C4-2B (cell line): Measurements from ENCODE around the gene SPATA24.
"Not testable (repeated sequence)": the region's sequence is repeated elsewhere in the genome, so short reads cannot be mapped to it uniquely, and the experiment has no call there.

Experiments
- H3K27ac ChIP-seq: fragments of 450-650 bp; 2 replicates; pipeline ENCODE4 v1.5.1; 2017
- ZFX ChIP-seq: fragments of 450-650 bp; IDR thresholded peaks from 2 replicates; pipeline ENCODE4 v1.6.1; 2017
- TF ChIP-seq, protein P1 (sequence below): fragments of 450-650 bp; conservative IDR thresholded peaks from 2 replicates; pipeline ENCODE4 v1.5.1; 2017; ENCODE audit warnings: mild to moderate bottlenecking

SPATA24 gene

DNA sequence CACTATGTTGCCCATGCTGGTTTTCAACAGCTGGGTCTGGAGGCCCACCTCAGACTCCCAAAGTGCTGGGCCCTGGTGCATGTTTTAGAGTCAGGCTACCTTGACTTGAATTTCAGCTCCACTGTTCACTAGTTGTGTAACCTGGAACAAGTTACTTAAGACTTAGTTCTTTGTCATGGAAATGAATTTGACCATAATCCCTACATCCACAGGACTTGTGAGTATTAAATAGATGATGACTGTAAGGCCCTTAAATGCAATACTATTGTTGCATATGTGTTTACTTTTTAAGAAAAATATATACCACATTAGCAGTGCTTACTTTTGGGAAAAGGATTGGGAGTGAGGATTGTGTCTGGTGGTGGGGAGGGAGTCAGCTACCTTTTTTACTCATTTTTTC, 45.8 kb downstream of the SPATA24 start:
- TF ChIP-seq, protein P1, sequence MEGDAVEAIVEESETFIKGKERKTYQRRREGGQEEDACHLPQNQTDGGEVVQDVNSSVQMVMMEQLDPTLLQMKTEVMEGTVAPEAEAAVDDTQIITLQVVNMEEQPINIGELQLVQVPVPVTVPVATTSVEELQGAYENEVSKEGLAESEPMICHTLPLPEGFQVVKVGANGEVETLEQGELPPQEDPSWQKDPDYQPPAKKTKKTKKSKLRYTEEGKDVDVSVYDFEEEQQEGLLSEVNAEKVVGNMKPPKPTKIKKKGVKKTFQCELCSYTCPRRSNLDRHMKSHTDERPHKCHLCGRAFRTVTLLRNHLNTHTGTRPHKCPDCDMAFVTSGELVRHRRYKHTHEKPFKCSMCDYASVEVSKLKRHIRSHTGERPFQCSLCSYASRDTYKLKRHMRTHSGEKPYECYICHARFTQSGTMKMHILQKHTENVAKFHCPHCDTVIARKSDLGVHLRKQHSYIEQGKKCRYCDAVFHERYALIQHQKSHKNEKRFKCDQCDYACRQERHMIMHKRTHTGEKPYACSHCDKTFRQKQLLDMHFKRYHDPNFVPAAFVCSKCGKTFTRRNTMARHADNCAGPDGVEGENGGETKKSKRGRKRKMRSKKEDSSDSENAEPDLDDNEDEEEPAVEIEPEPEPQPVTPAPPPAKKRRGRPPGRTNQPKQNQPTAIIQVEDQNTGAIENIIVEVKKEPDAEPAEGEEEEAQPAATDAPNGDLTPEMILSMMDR = no peak
- TF ChIP-seq ZFX = no peak
- H3K27ac ChIP-seq = no peak overlapping the region

DNA sequence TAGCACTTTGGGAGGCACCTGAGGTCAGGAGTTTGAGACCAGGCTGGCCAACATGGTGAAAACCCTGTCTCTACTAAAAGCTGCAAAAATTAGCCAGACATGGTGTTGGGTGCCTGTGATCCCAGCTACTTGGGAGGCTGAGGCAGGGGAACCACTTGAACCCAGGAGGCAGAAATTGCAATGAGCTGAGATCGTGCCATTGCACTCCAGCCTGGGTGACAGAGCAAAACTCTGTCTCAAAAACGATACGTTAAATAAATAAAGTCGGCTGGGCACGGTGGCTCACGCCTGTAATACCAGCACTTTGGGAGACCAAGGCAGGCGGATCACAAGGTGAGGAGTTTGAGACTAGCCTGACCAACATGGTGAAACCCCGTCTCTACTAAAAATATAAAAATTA, 48.0 kb downstream of the SPATA24 start:
- not testable (repeated sequence) for H3K27ac ChIP-seq

DNA sequence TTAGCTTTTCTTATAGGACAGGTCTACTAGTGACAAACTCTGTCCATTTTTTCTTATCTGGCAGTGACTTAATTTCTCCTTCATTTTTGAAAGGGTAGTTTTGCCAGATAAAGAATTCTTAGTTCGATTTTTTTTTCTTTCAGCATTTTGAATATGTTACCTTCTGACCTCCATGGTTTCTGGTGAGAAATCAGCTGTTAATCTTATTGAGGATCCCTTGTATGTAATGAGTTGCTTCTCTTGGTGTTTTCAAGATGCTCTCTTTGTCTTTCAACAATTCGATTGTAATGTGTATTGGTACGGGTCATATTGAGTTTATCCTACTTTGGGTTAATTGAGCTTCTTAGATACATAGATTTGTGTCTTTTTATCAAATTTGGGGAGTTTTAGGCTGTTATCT, 49.7 kb downstream of the SPATA24 start:
- TF ChIP-seq, protein P1 = no peak
- TF ChIP-seq ZFX = no peak
- no peak overlapping the region for H3K27ac ChIP-seq

DNA sequence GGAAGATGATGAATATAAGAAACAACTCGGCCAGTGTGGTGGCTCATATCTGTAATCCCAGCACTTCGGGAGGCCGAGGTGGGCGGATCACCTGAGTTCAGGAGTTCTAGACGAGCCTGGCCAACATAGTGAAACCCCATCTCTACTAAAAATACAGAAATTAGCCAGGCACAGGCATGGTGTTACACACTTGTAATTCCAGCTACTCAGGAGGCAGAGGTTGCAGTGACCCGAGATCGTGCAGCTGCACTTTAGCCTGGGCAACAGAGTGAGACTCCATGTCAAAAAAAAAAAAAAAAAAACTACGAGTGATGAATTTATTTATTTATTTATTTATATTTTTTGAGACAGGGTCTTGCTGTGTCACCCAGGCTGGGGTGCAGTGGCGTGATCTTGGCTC, 56.0 kb downstream of the SPATA24 start:
- not testable (repeated sequence) for H3K27ac ChIP-seq
